Activated T-cell treated with anti-CD3 and anti-CD28 coated beads, Interleukin-2, amount 50 U/mL, for 4 hours (primary cell): ENCODE measurements around the gene MYADML2. TPM values are rescaled to one million over a fixed set of nuclear protein-coding genes. Genes with fewer than 3 reads are reported as not detected.
"Not testable (repeated sequence)": the region's sequence is repeated elsewhere in the genome, so short reads cannot be mapped to it uniquely, and the experiment has no call there.

Source experiments
- ATAC-seq, 2 donors: fragments of 200-7000 bp; cut with Tn5 transposase; one replicate each; pipeline ENCODE4 v1.10.0; 2021
- DNase-seq: peaks from one replicate; pipeline ENCODE4 v3.0.0-alpha.2; 2020
- H3K27me3 Mint-ChIP-seq: one replicate; pipeline ENCODE4 v1.8.0; 2021; ENCODE audit warnings: low read depth, mixed read lengths
- H3K36me3 Mint-ChIP-seq: one replicate; pipeline ENCODE4 v1.8.0; 2022; ENCODE audit warnings: mixed read lengths; ENCODE audit not compliant: insufficient read depth
- H3K4me1 Mint-ChIP-seq: one replicate; pipeline ENCODE4 v1.8.0; 2021; ENCODE audit warnings: low read depth, mixed read lengths
- H3K4me3 Mint-ChIP-seq: one replicate; pipeline ENCODE4 v1.8.0; 2021; ENCODE audit warnings: mild to moderate bottlenecking, moderate library complexity, mixed read lengths
- H3K9me3 Mint-ChIP-seq: one replicate; pipeline ENCODE4 v1.8.0; 2021; ENCODE audit warnings: mixed read lengths
- total RNA-seq, 3 donors: library from RNA; stranded (reverse); gene quantifications; one replicate each; pipeline ENCODE4 v1.2.1, GENCODE V29; 2021

The MYADML2 gene
- total RNA-seq, 3 donors from 2014 or later: not detected

DNA sequence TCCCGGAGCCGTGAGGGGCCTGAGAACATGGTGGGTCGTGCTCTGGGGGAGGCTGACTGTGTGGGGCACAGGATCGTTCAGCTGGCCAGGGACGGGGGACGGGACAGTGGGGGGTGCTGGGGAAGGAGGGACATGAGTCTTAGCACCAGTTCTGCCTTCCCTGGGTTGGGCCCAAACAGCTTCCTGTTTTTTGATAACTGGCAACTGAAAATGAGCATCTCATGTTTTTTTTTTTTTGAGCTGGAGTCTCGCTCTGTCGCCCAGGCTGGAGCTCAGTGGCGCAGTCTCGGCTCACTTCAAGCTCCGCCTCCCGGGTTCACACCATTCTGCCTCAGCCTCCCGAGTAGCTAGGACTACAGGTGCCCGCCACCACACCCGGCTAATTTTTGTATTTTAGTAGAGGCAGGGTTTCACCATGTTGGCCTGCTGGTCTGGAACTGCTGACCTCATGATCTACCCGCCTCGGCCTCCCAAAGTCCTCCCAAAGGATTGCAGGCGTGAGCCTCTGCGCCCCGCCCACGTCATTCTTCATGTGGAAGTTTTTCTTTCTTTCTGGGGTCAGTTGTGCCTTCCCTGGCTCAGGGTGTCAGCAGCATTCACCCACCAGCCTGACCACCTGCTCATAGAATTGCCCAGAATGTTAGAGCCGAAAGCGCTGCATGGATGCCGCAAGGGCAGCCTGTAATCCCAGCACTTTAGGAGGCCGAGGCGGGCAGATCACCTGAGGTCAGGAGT, 36.8 kb upstream of the MYADML2 start:
- peaks cover 18% of the 10 kb centered on the region for H3K36me3 Mint-ChIP-seq
- H3K4me1 Mint-ChIP-seq: peaks cover 27% of the 10 kb centered on the region
- H3K9me3 Mint-ChIP-seq: no peaks in the 10 kb centered on the region
- no peak overlapping the region for H3K4me3 Mint-ChIP-seq
- no peaks in the 10 kb centered on the region for H3K27me3 Mint-ChIP-seq
- DNase-seq (no peak), ATAC-seq (no peak)

DNA sequence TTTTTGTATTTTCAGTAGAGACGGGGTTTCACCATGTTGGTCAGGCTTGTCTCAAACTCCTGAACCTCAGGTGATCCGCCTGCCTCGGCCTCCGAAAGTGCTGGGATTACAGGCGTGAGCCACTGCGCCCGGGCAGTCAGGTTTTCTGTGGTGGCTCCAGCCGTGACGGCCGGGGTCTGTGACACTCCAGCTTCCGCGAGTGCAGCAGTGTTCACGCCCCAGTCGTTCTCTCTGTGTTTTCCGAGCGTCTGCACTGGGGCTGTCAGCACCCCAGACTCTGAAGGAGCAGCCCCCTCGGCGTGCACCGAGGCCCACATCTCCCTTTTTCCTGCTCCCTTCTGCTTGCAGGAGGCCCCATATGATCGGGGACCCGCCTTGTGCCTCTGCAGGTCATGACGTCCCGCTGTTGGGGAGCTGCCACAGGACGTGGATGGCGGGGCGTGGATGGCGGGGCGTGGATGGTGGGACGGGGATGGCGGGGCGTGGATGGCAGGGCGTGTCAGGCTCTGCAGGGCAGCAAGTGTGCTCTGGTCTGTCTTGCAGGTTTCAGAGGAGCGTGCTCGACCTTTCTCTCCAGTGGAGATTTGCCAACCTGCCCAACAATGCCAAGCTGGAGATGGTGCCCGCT, 36.1 kb upstream of the MYADML2 start:
- Mint-ChIP-seq H3K27me3 (no peaks in the 10 kb centered on the region), H3K4me1 (peaks cover 32% of the 10 kb centered on the region), H3K36me3 (peaks cover 18% of the 10 kb centered on the region), H3K9me3 (no peaks in the 10 kb centered on the region), H3K4me3 (no peak overlapping the region)
- DNase-seq (no peak), ATAC-seq (no peak)

DNA sequence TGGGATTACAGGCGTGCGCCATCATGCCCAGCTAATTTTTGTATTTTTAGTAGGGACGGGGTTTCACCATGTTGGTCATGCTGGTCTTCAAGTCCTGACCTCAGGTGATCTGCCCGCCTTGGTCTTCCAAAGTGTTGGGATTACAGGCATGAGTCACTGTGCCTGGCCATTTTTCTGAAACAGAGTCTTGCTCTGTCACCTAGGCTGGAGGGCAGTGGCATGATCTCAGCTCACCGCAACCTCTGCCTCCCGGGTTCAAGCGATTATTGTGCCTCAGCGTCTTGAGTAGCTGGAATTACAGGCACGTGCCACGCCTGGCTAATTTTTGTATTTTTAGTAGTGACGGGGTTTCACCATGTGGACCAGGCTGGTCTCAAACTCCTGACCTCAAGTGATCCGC, 34.5 kb upstream of the MYADML2 start:
- H3K4me1 Mint-ChIP-seq: peaks cover 38% of the 10 kb centered on the region
- peaks cover 17% of the 10 kb centered on the region for H3K36me3 Mint-ChIP-seq
- DNase-seq, H3K27me3 Mint-ChIP-seq, H3K4me3 Mint-ChIP-seq, ATAC-seq, H3K9me3 Mint-ChIP-seq: not testable (repeated sequence)

DNA sequence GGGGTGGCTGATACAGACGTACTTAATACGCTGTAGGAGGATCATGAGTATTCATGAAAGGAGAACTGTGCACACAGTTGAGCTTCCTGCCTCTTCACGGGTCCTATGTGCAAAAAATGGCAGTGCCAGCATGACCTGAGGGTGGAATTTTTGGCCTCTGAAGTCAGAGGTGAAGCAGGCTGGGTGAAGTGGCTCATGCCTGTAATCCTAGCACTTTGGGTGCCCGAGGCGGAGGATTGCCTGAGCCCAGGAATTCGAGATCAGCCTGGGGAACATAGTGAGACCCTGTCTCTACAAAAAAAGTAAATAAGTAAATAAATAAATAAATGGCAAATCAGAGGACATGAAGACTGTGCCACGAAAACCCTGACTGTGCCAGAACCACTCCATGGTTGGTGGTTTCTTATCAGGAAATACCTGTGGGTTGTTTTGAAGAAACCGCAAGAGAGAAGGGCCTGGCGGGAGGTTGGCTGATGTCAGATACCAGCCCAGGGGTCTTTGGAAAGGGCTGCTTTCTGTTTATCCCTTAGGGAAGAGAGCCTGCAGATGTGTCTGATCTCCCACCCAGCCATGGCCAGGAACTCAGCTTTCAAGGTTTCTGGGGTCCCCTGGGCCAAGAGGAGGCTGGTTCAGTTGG, 33.8 kb upstream of the MYADML2 start:
- Mint-ChIP-seq H3K4me3 (no peak overlapping the region), H3K36me3 (peaks cover 15% of the 10 kb centered on the region), H3K9me3 (no peaks in the 10 kb centered on the region), H3K27me3 (no peaks in the 10 kb centered on the region), H3K4me1 (peaks cover 44% of the 10 kb centered on the region)
- ATAC-seq (no peak), DNase-seq (no peak)

DNA sequence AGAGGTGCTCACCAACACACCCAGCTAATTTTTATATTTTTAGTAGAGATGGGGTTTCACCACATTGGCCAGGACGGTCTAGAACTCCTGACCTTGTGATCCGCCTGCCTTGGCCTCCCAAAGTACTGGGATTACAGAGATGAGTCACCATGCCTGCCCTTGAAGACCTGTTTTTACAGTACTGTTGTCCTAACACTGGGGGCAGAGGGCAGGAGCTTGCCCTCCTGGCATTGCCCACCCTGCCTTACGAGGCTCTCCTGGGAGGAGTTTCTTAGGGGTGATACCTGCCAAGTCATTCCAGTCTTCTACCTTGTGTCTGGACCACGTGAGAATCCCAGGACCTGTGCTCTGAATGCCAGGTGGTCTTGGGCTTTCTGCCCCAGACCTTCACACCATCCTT, 33.1 kb upstream of the MYADML2 start:
- Mint-ChIP-seq H3K27me3 (no peaks in the 10 kb centered on the region), H3K36me3 (peaks cover 9% of the 10 kb centered on the region), H3K4me3 (peak overlapping the region; percentile 79), H3K4me1 (peaks cover 43% of the 10 kb centered on the region), H3K9me3 (no peaks in the 10 kb centered on the region)
- ATAC-seq (no peak), DNase-seq (no peak)

DNA sequence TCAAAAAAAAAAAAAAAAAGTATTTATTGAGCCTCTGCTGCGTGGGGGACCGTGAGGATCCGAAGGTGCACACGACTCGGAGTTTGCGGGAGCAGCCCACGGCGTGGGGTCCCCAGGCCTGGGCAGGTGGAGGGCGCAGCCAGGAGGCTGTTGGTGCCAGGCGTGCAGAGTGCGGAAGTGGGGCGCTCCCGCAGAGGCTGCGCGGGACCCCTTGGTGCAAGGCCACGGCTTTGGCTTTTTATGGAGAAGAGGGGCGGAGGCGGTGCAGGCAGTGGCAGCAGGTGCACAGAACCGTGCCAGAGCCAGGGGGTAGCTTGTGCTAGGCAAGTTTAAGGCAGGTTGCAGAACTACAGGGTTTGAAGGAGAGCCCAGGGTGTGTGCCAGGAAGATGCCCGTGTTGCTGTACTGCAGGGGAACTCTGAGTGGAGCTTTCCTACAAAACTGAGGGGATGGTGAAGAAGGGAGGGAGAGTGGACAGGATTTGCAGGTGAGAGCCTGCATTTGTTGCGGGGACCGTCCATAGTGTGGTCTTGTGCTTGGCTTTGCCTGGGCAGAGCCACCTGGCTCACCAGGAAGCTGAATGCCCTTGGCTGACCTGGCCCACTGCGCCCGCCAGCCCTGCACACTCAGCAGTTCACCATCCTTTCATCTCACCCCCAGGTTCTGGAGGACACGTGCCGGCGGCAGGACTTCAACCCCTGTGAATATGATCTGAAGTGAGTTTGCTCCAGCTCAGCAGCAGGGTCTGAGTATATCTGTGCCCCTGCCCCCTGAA, 31.7 kb upstream of the MYADML2 start:
- H3K27me3 Mint-ChIP-seq: no peaks in the 10 kb centered on the region
- peak overlapping the region; percentile 79 for H3K4me3 Mint-ChIP-seq
- peaks cover 7% of the 10 kb centered on the region for H3K36me3 Mint-ChIP-seq
- H3K9me3 Mint-ChIP-seq: no peaks in the 10 kb centered on the region
- H3K4me1 Mint-ChIP-seq: peaks cover 41% of the 10 kb centered on the region
- ATAC-seq: no peak
- no peak for DNase-seq

DNA sequence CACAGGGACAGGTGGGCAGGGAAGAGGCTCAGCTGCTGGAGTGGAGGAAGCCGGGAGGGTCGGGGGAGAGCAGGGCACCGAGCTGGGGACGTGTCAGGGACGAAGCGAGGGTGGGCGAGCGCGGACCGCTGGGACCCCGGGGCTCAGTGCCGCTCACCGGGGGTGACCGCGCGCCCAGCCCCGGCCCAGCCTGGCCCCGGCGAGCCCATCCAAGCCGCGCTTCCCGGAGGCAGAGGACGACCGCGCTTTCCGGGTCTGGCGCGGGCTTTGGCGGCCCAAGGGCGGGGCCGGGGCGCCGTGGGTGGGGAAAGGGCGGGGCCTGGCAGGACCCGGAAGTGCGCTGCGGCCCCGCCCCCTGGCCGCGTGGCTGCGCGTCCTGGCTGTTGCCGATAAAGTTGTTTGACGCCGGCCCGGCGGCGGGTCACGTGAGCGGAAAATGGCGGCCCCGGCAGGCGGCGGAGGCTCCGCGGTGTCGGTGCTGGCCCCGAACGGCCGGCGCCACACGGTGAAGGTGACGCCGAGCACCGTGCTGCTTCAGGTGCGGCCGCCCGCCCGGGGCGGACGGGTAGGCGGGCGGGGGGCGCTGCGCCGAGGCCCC, 30.3 kb upstream of the MYADML2 start, which contains the start of gene ASPSCR1:
ASPSCR1 (plus strand) TSS at position 419 of the 598 bp plus-strand sequence; CDS start at position 437, 18 bp downstream.
- Mint-ChIP-seq H3K36me3 (peaks cover 7% of the 10 kb centered on the region), H3K4me1 (peaks cover 37% of the 10 kb centered on the region), H3K27me3 (no peaks in the 10 kb centered on the region), H3K4me3 (peak within 1 kb of the TSS; percentile 92), H3K9me3 (no peaks in the 10 kb centered on the region)
- peak; percentile 92 to 93 for ATAC-seq
- DNase-seq: peak; percentile 91

DNA sequence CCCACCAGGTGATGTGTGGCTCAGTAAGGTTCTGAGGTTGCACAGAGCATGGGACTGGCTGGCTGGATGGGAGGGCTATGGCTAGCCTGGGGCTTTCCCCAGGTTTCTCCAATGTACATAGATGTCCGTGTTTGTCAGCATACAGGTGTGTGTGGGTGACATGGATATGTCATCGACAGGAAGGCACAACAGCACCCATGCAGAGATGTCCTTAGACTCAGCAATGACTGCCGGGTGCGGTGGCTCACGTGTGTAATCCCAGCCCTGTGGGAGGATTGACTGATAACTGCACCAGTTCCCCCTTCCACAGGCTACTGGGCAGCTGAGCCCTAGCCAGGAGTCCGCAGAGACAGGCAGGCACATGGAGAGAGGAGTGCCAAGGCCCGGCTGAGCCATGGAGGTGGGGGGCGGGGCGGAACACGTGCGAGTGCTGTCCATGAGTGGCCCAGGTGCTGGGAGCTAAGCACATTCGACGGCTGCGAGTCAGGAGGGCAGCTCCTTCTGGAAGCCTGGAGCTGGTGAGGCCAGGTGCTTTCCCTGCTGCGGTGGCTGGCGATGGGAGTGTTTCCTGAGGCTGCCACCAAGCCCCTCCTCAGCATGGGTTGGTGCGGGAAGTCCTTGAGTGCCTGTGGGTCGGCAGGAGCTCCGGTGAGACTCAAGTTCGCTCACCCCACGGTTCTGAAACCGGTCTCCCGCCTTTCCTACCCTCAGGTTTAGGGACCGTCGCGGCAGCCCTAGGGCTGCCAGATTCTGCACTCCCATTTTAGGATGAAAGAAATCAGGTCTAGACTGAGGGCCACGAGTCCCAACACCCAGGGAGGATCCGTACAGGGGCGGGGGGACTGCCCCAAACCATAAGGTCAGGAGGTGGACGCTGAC, 29.5 kb upstream of the MYADML2 start:
- H3K36me3 Mint-ChIP-seq: peaks cover 7% of the 10 kb centered on the region
- H3K4me1 Mint-ChIP-seq: peaks cover 37% of the 10 kb centered on the region
- no peaks in the 10 kb centered on the region for H3K9me3 Mint-ChIP-seq
- DNase-seq (peak; percentile 30), ATAC-seq (peak; percentile 8 to 16)
- peak overlapping the region; percentile 92 for H3K4me3 Mint-ChIP-seq
- H3K27me3 Mint-ChIP-seq: no peaks in the 10 kb centered on the region

DNA sequence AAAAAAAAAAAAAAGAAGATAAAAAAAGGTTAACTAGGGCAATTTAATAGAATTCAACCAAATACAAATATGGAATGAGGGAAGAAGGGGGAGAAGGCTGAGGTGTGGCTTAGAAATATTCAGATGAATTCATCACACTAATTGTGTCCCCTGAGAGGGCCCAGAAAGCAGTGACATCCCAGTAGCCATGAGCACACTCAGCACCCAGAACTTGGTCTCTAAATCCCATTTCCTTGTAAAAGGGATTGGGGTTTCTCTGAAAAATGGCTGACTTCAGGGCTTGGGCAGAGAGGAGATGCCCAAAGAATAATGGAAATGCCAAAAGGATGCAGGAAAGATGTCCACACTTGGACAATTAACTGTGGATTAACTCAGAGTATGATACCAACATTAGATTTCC, 26.4 kb upstream of the MYADML2 start:
- no peak overlapping the region for H3K4me3 Mint-ChIP-seq
- H3K36me3 Mint-ChIP-seq: no peaks in the 10 kb centered on the region
- ATAC-seq (no peak), DNase-seq (no peak)
- H3K27me3 Mint-ChIP-seq: no peaks in the 10 kb centered on the region
- no peaks in the 10 kb centered on the region for H3K9me3 Mint-ChIP-seq
- H3K4me1 Mint-ChIP-seq: peaks cover 17% of the 10 kb centered on the region

DNA sequence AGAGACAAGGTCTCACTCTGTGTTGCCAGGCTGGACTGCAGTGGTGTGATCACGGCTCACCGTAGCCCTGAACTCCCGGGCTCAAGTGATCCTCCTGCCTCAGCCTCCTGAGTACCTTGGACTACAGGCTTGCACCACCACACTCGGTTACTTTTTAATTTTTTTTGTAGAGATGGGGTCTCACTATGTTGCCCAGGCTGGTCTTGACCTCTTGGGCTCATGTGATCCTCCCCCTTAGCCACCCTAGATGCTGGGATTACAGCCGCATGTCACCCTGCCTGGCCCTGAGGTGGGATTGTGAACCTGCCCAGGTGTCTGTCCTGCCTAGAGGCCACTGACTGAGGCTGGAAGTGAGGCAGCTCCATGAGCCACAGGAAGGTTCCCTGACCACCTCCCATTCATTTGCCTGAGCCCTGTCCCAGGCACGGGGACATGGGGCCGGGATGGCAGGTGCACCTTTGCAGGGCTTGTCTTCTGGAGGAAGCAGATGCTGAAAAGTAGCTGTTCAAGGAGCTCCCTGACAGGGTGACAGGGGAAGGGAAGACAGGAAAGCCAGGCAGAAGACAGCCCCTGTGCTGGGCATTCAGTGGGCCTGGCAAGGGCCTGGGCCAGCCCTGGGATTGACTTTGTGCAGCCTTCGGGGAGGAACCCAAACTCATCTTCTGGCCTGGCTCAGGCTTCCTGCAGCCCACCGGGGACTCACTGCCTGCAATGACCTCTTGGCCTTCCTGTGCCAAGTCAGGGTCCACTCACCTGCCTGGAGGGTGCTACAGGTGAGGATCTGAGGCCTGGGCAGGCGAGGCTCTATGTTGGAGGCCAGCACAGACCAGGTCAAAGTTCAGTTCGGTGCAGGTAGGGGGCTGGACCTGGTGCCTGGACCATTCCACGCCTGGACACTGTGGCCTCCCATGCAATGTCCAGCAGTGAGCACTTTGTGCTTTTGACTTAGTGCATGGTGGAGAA, 22.1 kb upstream of the MYADML2 start:
- no peak for ATAC-seq
- Mint-ChIP-seq H3K4me1 (peaks cover 11% of the 10 kb centered on the region), H3K27me3 (no peaks in the 10 kb centered on the region), H3K9me3 (no peaks in the 10 kb centered on the region), H3K36me3 (no peaks in the 10 kb centered on the region), H3K4me3 (no peak overlapping the region)
- no peak for DNase-seq

DNA sequence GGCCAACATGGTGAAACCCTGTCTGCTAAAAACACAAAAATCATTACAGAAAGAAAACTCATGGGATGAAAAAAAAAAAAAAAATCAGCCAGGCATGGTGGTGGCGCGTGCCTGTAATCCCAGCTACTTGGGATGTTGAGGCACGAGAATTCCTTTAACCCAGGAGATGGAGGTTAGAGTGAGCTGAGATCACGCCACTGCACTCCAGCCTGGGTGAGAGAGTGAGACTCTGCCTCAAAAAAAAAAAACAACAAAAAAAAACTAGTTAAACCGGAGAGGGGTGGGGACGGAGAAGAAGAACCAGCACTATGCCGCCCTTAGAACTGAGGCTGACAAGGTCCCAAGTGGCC, 21.3 kb upstream of the MYADML2 start:
- Mint-ChIP-seq H3K4me3 (peak overlapping the region; percentile 61), H3K27me3 (no peaks in the 10 kb centered on the region), H3K4me1 (peaks cover 11% of the 10 kb centered on the region), H3K9me3 (no peaks in the 10 kb centered on the region), H3K36me3 (no peaks in the 10 kb centered on the region)
- ATAC-seq (no peak), DNase-seq (no peak)

DNA sequence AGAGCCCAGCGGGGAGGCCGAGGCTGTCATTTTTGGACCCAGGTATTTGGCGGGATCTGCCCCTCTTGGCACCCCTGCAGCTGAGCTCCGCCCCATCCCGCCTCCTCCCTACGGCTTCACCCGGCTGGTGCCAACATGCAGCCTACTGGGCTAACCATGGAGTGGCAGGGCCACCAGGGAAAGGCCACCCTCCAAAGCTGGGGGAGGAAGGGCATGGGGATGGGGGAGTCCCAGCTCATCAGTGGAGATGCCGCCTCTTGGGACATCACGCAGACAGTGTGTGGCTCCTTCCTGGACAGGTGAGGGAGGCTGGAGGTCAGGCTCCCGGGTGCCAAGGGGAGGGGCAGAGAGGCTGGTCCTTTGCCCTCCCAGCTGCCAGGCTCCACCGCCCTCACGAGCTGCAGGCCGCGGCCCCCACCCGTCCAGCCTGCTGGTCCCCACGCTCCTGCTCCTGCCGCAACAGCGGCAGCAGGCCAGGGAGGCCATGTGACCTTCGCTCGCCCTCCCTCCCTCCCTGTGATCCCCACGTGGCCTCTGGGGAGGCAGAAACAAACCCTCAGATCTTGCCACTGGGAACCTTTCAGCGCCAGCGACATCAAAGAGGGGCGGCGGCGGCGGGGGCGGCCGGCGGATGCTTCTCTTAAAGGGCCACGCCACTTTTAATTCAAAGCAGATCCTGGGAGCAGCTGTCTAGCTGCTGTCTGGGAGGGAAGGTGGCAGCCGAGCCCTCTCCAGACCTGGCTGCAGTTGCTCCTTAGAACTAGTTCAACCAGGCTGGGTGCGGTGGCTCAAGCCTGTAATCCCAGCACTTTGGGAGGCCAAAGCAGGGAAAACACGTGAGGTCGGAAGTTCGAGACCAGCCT, 20.7 kb upstream of the MYADML2 start:
- Mint-ChIP-seq H3K4me1 (peaks cover 11% of the 10 kb centered on the region), H3K36me3 (no peaks in the 10 kb centered on the region)

More for the DNA sequence above, 20.7 kb upstream of the MYADML2 start:
- peaks cover 2% of the 10 kb centered on the region for H3K27me3 Mint-ChIP-seq
- peak overlapping the region; percentile 61 for H3K4me3 Mint-ChIP-seq
- ATAC-seq (peak; percentile 96 to 98), DNase-seq (peak; percentile 89)
- no peaks in the 10 kb centered on the region for H3K9me3 Mint-ChIP-seq
